PFSK-1 (cell line): ENCODE results near the gene JPT2.

Experiments used
- POLR2AphosphoS5 ChIP-seq: IDR thresholded peaks from 2 replicates; pipeline ENCODE4 v1.6.1; 2012; ENCODE audit warnings: low read depth, mild to moderate bottlenecking, control low read depth, low read length, moderate library complexity
- SIN3A ChIP-seq: IDR thresholded peaks from 2 replicates; pipeline ENCODE4 v1.6.1; 2012; ENCODE audit warnings: mild to moderate bottlenecking, low read length, moderate library complexity, borderline replicate concordance; ENCODE audit not compliant: insufficient read depth
- TAF1 ChIP-seq: IDR thresholded peaks from 2 replicates; pipeline ENCODE4 v1.6.1; 2012; ENCODE audit warnings: low read length, control low read depth, borderline replicate concordance; ENCODE audit not compliant: insufficient read depth
- TF ChIP-seq, protein P1 (sequence below), 2 experiments: IDR thresholded peaks; 2 replicates each; pipeline versions ENCODE4 v1.6.1 to v1.8.0; 2011 to 2012; ENCODE audit warnings: low read depth in 2 of 2, low read length in 2 of 2, control low read depth in 1 of 2, inconsistent platforms in 1 of 2, mild to moderate bottlenecking in 1 of 2, moderate library complexity in 1 of 2; ENCODE audit not compliant: insufficient read depth in 1 of 2

DNA sequence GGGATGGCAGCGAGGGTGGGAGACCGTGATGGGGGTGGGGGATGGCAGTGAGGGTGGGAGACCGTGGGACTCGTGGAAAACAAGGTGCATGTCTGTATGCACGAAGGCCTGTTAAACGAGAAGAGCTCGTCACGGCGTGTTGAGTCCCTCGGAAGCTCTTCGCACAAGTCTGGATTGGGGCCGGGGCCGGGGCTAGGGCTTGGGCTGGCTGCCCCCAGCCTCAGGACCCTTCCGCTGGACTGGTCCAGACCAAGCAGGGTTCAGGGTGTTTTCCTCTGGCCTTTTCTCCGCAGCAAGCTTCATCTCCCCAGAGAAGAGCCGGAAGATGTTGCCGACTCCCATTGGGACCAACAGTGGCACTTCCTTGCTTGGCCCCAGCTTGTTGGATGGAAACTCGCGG lies 7.7 kb upstream of the JPT2 start:
- TF ChIP-seq POLR2AphosphoS5 (no peak), SIN3A (no peak), TAF1 (no peak)
- TF ChIP-seq, protein P1, sequence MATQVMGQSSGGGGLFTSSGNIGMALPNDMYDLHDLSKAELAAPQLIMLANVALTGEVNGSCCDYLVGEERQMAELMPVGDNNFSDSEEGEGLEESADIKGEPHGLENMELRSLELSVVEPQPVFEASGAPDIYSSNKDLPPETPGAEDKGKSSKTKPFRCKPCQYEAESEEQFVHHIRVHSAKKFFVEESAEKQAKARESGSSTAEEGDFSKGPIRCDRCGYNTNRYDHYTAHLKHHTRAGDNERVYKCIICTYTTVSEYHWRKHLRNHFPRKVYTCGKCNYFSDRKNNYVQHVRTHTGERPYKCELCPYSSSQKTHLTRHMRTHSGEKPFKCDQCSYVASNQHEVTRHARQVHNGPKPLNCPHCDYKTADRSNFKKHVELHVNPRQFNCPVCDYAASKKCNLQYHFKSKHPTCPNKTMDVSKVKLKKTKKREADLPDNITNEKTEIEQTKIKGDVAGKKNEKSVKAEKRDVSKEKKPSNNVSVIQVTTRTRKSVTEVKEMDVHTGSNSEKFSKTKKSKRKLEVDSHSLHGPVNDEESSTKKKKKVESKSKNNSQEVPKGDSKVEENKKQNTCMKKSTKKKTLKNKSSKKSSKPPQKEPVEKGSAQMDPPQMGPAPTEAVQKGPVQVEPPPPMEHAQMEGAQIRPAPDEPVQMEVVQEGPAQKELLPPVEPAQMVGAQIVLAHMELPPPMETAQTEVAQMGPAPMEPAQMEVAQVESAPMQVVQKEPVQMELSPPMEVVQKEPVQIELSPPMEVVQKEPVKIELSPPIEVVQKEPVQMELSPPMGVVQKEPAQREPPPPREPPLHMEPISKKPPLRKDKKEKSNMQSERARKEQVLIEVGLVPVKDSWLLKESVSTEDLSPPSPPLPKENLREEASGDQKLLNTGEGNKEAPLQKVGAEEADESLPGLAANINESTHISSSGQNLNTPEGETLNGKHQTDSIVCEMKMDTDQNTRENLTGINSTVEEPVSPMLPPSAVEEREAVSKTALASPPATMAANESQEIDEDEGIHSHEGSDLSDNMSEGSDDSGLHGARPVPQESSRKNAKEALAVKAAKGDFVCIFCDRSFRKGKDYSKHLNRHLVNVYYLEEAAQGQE (IDR thresholded peaks at IDR 0.05; ENCODE audit: insufficient read depth in 1 of 2, low read depth in 2 of 2, low read length in 2 of 2): no peak
